HEK293 (cell line): ENCODE data around the gene RHOT2.

ENCODE experiments used
- CTCF ChIA-PET: fragments of 350-600 bp; formaldehyde crosslinking; extraction: SDS; loops from one replicate; lab custom pipeline; 2021; ENCODE audit warnings: antibody characterized with exemption; lab: Yijun Ruan, JAX
- POLR2A ChIA-PET: fragments of 300-600 bp; formaldehyde crosslinking; extraction: SDS; loops from one replicate; lab custom pipeline; 2020; ENCODE audit warnings: antibody characterized with exemption, inconsistent platforms; lab: Yijun Ruan, JAX
- H3K27ac ChIP-seq: fragments of 200-500 bp; sonication (Bioruptor generic); 2 replicates; pipeline ENCODE4 v1.5.1; 2014; ENCODE audit warnings: low read depth, low read length, control low read depth, inconsistent platforms; ENCODE audit errors: extremely low read depth
- H3K36me3 ChIP-seq, 2 experiments: fragments of 200-500 bp in 1 of 2; sonication (Bioruptor generic) in 1 of 2; 1 replicate in 1 of 2; 2 replicates in 1 of 2; pipeline ENCODE4 v1.5.1; 2014 to 2017; ENCODE audit warnings: inconsistent platforms in 2 of 2, low read length in 2 of 2; ENCODE audit not compliant: control insufficient read depth in 2 of 2, insufficient read depth in 1 of 2
- H3K4me1 ChIP-seq: fragments of 200-500 bp; sonication (Bioruptor generic); 2 replicates; pipeline ENCODE4 v1.5.1; 2014; ENCODE audit warnings: mild to moderate bottlenecking, low read length, inconsistent platforms; ENCODE audit not compliant: control insufficient read depth, insufficient read depth
- H3K4me3 ChIP-seq: 2 replicates; pipeline ENCODE4 v1.5.1; 2011; ENCODE audit warnings: low read depth, mild to moderate bottlenecking, control low read depth, low read length, moderate library complexity
- H3K9me3 ChIP-seq: fragments of 200-500 bp; sonication (Bioruptor generic); 2 replicates; pipeline ENCODE4 v1.5.1; 2014; ENCODE audit warnings: low read depth, low read length, inconsistent platforms; ENCODE audit not compliant: control insufficient read depth, insufficient read depth
- EGR2 ChIP-seq: fragments of 450-650 bp; formaldehyde crosslinking; IDR thresholded peaks from 2 replicates; pipeline ENCODE4 v1.5.1; 2016; ENCODE audit warnings: low read depth, missing biosample characterization, missing genetic modification characterization
- GLI2 ChIP-seq: fragments of 450-650 bp; formaldehyde crosslinking; IDR thresholded peaks from 2 replicates; pipeline ENCODE4; 2017; ENCODE audit warnings: missing biosample characterization, missing genetic modification characterization, low read depth, borderline replicate concordance
- PRDM10 ChIP-seq: fragments of 450-650 bp; formaldehyde crosslinking; IDR thresholded peaks from 2 replicates; pipeline ENCODE4 v1.5.1; 2016; ENCODE audit warnings: missing biosample characterization, missing genetic modification characterization
- SP2 ChIP-seq: fragments of 450-650 bp; formaldehyde crosslinking; IDR thresholded peaks from 2 replicates; pipeline ENCODE4 v1.5.1; 2016; ENCODE audit warnings: missing biosample characterization, missing genetic modification characterization
- ZBTB17 ChIP-seq: fragments of 450-650 bp; formaldehyde crosslinking; IDR thresholded peaks from 2 replicates; pipeline ENCODE4 v1.5.1; 2016; ENCODE audit warnings: missing biosample characterization, missing genetic modification characterization
- ZBTB6 ChIP-seq: fragments of 450-650 bp; formaldehyde crosslinking; IDR thresholded peaks from 2 replicates; pipeline ENCODE4 v1.5.1; 2017; ENCODE audit warnings: missing biosample characterization, missing genetic modification characterization
- ZFHX2 ChIP-seq: fragments of 450-650 bp; formaldehyde crosslinking; conservative IDR thresholded peaks from 2 replicates; pipeline ENCODE4 v1.5.1; 2016; ENCODE audit warnings: missing biosample characterization, missing genetic modification characterization
- ZIC2 ChIP-seq: fragments of 450-650 bp; formaldehyde crosslinking; IDR thresholded peaks from 2 replicates; pipeline ENCODE4 v1.5.1; 2016; ENCODE audit warnings: missing biosample characterization, missing genetic modification characterization
- ZNF112 ChIP-seq: fragments of 450-650 bp; formaldehyde crosslinking; IDR thresholded peaks from 2 replicates; pipeline ENCODE4 v1.5.0; 2017; ENCODE audit warnings: missing biosample characterization, missing genetic modification characterization
- ZNF16 ChIP-seq: fragments of 450-650 bp; formaldehyde crosslinking; IDR thresholded peaks from 2 replicates; pipeline ENCODE4 v1.5.1; 2016; ENCODE audit warnings: low read depth, missing biosample characterization, missing genetic modification characterization
- ZNF24 ChIP-seq: fragments of 450-650 bp; formaldehyde crosslinking; IDR thresholded peaks from 2 replicates; pipeline ENCODE4 v1.5.1; 2016; ENCODE audit warnings: missing biosample characterization, missing genetic modification characterization
- ZNF266 ChIP-seq: fragments of 450-650 bp; formaldehyde crosslinking; IDR thresholded peaks from 2 replicates; pipeline ENCODE4 v1.5.1; 2016; ENCODE audit warnings: missing biosample characterization, missing genetic modification characterization, low read depth
- ZNF488 ChIP-seq: fragments of 450-650 bp; formaldehyde crosslinking; IDR thresholded peaks from 2 replicates; pipeline ENCODE4 v1.5.1; 2016; ENCODE audit warnings: missing biosample characterization, missing genetic modification characterization
- ZNF514 ChIP-seq: fragments of 450-650 bp; formaldehyde crosslinking; IDR thresholded peaks from 2 replicates; pipeline ENCODE4 v1.5.1; 2016; ENCODE audit warnings: missing biosample characterization, missing genetic modification characterization
- ZNF548 ChIP-seq: fragments of 450-650 bp; formaldehyde crosslinking; IDR thresholded peaks from 2 replicates; pipeline ENCODE4 v1.5.1; 2016; ENCODE audit warnings: missing biosample characterization, missing genetic modification characterization
- ZNF596 ChIP-seq: fragments of 450-650 bp; IDR thresholded peaks from 2 replicates; pipeline ENCODE4 v1.5.0; 2018; ENCODE audit warnings: missing biosample characterization, mild to moderate bottlenecking, missing genetic modification characterization, moderate library complexity
- ZNF600 ChIP-seq: fragments of 450-650 bp; formaldehyde crosslinking; IDR thresholded peaks from 2 replicates; pipeline ENCODE4 v1.5.1; 2016; ENCODE audit warnings: missing biosample characterization, missing genetic modification characterization
- ZSCAN16 ChIP-seq: fragments of 450-650 bp; formaldehyde crosslinking; IDR thresholded peaks from 2 replicates; pipeline ENCODE4 v1.5.1; 2016; ENCODE audit warnings: missing biosample characterization, missing genetic modification characterization

Gene RHOT2

GRCh38 chr16:620700-621525 lies 47.0 kb upstream of the RHOT2 start:
- CTCF ChIA-PET, result interaction anchor here (0.6 to 1.0 kb wide), 4 partner anchors 10 to 1383 kb away, joined by 3 to 4 read pairs (median 4); no protein-coding TSS in a partner anchor
- no peak overlapping the region for H3K4me3 ChIP-seq
- H3K4me1 ChIP-seq, result no peaks in the 10 kb centered on the region; the same call in 1 of the 2 replicates
- TF ChIP-seq ZNF24 (tag by site-specific recombination) (no peak), SP2 (tag by site-specific recombination) (no peak), ZNF16 (tag by site-specific recombination) (no peak), ZNF112 (tag by site-specific recombination) (no peak), ZNF548 (tag by site-specific recombination) (no peak), GLI2 (tag by site-specific recombination) (no peak), ZIC2 (tag by site-specific recombination) (0 out of 2 replicates have a peak, but pooled peaks have one; percentile 5), ZBTB17 (peak; percentile 90), ZNF596 (tag by site-specific recombination) (no peak), ZNF514 (tag by site-specific recombination) (no peak), ZBTB6 (tag by site-specific recombination) (no peak), ZSCAN16 (no peak), ZNF266 (tag by site-specific recombination) (no peak), ZNF488 (tag by site-specific recombination) (no peak)
- no peaks in the 10 kb centered on the region for H3K9me3 ChIP-seq
- H3K36me3 ChIP-seq, result no peaks in the 10 kb centered on the region
- H3K27ac ChIP-seq, result no peak overlapping the region
- POLR2A ChIA-PET, result interaction anchor here (0.6 to 1.8 kb wide), 4 partner anchors 15 to 37 kb away, joined by 3 to 9 read pairs (median 4); partner anchors contain the start of gene METTL26

GRCh38 chr16:621526-622105 lies 46.3 kb upstream of the RHOT2 start:
- Histone ChIP-seq H3K27ac (no peak overlapping the region), H3K4me1 (no peaks in the 10 kb centered on the region; the same call in 1 of the 2 replicates), H3K36me3 (no peaks in the 10 kb centered on the region), H3K9me3 (no peaks in the 10 kb centered on the region), H3K4me3 (no peak overlapping the region)
- ChIA-PET POLR2A (interaction anchor here (0.6 to 1.8 kb wide), 3 partner anchors 14 to 38 kb away, joined by 3 to 9 read pairs (median 5); partner anchors contain the start of gene METTL26), CTCF (interaction anchor here (0.8 to 1.2 kb wide), 4 partner anchors 12 to 504 kb away, joined by 3 to 4 read pairs (median 4); no protein-coding TSS in a partner anchor)
- TF ChIP-seq ZNF600 (tag by site-specific recombination) (no peak), PRDM10 (tag by site-specific recombination) (no peak), EGR2 (tag by site-specific recombination) (peak; percentile 32; the same call in 1 of the 2 replicates), ZFHX2 (tag by site-specific recombination) (peak; percentile 69)
